ENCODE results near the gene DDI2. TPM values are rescaled to one million over a fixed set of nuclear protein-coding genes. Genes with fewer than 3 reads are reported as not detected.

The DDI2 gene
- polyA plus RNA-seq, 4 donors, result 13.4 to 26.2 (median 20.6) TPM

DNA sequence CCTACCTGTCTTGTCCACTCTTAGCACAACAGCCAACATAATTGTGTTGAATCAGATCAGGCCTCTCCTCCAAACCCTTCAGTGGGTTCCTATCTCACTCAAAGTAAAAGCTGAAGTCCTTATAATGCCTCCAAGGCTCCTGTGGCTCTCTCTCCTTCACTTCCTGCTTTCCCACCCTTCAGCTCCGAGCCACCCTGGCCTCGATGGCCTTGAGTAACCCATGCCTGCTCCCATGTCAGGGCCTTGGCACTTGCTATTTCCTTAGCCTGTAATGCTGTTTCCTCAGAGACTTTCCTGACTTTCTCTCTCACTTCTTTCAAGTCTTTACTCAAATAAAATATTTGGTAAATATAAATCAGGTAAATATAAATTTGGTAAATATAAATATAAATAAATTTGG is 58.8 kb downstream of the DDI2 start:
- no peak for DNase-seq (ENCODE audit: low read depth in 4 of 4, low spot score in 2 of 4)

DNA sequence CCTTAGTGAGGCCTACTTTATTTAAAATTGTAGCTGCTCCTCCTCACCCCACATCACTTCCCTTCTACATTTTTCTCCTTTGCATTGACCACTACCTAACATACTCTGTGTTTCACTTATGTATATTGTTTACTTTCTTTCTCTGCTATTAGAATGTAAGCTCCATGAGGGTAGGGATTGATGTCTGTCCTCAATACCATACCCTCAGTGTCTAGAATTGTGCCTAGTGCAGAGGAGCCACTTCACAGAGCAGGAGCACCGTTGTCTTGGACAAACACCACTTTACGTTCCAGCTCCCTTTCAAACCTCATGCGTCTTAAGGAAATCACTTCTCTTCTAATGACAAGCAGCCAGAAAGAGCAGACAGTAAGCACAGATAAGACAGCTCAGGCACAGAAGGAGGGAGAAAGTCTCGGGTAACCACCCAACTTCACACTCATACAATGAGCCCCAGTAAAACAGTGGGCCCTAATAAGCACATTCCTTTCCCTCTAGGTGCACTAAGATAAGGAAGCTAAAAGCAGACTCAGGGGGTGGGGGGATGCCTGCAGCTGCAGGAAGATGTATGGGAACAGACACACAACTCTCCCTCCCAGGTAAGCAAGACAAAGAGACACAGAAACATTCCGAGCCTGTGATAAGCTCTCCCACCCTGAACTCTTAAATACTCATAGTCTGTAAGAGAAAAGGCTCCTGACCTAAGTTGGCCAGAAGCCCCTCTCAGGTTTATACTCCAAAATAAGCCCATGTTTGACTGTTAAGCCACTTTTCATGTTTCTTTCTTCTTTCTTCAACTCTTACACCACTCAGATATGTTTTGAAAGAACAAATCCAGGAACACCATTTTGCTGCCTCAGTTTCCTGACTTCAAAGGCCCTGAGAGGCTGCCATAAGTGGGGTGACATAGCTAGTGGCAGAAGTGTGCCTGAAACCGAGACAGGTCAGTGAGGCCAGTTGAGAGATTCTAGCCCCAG is 59.7 kb downstream of the DDI2 start:
- no peak for DNase-seq (ENCODE audit: low read depth in 4 of 4, low spot score in 2 of 4)

DNA sequence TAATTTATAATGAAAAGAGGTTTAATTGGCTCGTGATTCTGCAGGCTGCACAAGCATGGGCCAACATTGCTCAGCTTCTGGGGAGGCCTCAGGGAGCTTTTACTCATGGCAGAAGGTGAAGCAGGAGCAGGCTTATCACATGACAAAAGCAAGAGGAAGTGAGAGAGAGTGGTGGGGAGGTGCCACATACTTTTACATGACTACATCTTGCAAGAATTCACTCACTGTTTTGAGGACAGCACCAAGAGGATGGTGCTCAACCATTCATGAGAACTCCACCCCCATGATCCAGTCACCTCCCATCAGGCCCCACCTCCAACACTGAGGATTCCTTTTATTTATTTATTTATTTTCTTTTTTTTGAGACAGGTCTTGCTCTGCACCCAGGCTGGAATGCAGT is 61.3 kb downstream of the DDI2 start:
- DNase-seq (ENCODE audit: low read depth in 4 of 4, low spot score in 2 of 4), result no peak

DNA sequence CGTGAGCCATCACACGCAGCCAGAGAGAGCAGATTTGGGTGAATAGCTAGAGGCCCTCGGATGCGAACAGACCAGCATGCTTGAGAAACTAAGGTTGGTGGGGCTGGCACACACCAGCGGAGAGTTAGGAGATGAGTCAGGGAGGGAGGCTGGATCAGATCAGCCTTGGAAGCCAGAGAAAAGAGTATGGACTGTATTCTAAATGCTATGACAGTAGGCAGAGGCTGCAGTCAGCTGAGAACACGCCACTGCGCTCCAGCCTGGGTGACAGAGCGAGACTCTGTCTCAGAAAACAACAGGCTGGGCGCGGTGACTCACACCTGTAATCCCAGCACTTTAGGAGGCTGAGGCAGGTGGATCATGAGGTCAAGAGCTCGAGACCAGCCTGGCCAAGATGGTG is 62.9 kb downstream of the DDI2 start:
- no peak for DNase-seq (ENCODE audit: low read depth in 4 of 4, low spot score in 2 of 4)

DNA sequence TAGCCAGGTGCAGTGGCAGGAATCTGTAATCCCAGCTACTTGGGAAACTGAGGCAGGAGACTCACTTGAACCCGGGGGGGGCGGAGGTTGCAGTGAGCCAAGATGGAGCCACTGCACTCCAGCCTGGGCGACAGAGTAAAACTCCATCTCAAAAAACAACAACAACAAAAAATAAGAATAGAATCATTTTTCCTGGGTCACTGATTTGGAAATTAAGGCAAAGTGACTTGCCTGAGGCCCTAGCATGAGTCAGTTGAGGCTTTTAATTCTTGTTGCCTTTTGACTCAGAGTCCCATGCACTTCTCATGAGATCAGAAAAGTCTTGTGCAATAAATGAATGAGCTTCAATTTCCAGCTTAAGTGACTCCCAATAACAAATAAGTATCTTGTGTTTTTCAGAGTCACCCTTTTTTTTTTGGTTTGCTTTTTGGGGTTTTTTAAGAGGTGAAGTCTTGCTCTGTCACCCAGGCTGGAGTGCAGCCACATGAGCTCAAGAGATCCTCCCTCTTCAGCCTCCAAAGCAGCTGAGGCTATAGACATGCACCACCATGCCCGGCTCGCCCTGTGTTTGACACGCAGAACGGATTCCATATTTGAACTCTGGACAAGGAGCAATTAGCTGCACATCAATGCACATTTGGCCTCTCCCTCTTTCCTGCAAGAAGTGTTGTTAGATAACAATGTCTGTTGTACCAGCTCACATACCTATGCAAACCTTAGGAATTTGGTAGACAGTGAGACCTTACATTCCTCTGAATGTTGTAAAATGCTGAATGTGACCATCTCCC is 63.5 kb downstream of the DDI2 start:
- no peak for DNase-seq (ENCODE audit: low read depth in 4 of 4, low spot score in 2 of 4)

DNA sequence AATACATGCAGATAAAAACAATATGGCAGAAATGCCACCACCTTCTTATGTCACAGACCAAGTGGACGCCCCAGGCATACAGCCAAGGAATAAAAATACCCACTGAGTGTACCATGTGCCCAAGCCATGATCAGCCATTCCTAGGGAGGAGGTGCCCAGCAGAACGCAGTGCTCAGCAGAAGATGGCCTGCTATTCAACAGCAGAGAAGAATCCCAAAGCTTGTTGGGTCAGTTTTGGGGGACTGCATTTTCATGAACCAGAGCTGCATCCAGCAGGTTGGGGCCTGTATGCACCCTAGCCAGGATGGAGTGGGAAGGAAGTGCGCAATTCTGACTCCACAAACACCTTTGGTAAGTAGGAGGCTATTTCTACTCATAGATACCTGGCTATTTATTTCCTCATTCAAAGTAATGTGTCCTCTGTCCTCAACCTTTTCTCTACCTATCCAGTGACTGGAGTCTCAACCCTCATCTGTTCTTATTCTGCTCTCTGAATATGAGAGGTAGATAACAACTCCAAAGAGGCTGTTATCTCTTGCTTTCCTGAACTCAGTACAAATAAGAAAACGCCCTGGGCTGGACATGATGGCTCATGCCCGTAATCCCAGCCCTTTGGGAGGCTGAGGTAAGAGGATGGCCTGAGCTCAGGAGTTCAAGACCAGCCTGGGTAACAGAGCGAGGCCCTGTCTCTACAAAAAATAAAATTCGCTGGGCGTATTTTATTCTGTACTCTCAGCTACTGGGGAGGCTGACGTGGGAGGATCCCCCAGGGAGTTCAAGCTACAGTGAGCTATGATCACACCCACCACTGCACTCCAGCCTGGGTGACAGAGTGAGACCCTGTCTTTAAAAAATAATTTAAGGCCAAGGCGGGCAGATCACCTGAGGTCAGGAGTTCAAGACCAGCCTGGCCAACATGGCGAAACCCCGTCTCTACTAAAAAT is 64.4 kb downstream of the DDI2 start:
- no peak for DNase-seq (ENCODE audit: low read depth in 4 of 4, low spot score in 2 of 4)

DNA sequence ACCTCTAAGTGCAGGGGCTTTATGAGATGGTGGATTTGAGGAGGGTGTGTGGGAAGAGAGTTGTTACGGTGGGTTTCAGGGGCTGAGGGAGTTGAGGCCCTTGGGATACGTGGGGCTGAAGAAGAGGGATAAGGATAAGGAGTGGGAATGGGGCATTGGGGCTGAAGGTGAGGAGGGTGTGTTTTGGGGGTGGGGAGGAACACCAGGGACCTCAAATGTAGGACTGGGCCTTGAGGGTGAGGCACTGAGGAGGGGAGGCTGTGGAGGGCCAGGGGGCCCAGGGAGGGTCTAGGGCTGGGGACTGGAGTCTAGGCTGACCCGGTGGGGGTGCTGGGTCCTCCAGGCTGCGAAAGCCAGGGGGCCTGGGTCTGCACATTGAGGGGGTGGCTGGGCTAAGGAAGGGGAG is 65.7 kb downstream of the DDI2 start:
- no peak for DNase-seq (ENCODE audit: low read depth in 4 of 4, low spot score in 2 of 4)

DNA sequence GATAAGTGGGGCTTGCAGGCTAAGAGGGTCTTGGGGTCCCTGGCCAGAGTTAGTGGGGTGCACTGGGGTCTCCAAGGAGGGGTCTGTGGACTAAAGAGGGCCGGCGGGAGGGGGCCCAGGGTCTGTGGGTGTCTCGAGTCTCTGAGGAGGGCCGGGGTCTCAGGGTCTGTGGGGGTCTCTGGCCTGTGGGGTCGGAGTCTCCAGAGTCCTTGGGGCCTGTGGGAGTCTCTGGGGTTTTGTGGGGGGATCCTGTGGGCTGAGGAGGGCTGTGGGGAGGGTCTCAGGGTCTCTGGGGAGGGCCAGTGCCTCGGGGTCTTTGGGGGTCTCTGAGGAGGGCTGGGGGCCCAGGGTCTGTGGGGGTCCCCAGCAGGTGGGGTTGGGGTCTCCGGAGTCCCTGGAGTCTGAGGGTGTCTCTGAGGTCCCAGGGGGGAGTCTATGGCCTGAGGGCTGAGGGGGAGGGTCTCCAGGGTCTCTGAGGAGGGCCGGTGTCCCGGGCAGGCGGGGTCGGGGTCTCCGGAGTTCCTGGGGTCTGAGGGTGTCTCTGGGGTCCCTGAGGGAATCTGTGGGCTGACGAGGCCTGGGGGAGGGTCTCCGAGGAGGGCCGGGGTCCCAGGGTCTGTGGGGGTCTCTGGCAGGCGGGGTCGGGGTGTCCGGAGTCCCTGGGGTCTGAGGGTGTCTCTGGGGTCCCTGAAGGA is 66.2 kb downstream of the DDI2 start:
- DNase-seq (ENCODE audit: low read depth in 4 of 4, low spot score in 2 of 4), result no peak

DNA sequence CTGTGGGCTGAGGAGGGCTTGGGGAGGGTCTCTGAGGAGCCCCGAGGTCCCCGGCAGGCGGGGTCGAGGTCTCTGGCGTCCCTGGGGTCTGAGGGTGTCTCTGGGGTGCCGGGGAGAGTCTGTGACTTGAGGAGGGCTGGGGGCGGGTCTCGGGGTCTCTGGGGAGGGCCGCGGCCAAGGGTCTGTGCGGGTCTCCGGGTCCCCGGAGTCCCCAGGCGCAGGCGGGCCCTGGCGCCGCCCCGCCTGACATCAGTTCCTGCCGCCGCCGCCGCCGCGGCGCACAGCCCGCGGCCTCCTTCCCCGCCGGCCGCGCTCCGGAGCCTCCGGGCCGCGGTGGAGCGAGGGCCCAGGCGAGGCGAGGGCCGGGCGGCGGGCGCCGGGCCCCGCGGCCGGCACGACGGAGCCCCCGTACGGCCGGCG is 66.8 kb downstream of the DDI2 start, which contains the start of gene PLEKHM2:
TSS of gene PLEKHM2 (plus strand) at position 279 of the 420 bp plus-strand sequence. CDS start 239 bp downstream, outside the sequence.
- peak in 1 of 4 donors; percentile 24 for DNase-seq (ENCODE audit: low read depth in 4 of 4, low spot score in 2 of 4)

DNA sequence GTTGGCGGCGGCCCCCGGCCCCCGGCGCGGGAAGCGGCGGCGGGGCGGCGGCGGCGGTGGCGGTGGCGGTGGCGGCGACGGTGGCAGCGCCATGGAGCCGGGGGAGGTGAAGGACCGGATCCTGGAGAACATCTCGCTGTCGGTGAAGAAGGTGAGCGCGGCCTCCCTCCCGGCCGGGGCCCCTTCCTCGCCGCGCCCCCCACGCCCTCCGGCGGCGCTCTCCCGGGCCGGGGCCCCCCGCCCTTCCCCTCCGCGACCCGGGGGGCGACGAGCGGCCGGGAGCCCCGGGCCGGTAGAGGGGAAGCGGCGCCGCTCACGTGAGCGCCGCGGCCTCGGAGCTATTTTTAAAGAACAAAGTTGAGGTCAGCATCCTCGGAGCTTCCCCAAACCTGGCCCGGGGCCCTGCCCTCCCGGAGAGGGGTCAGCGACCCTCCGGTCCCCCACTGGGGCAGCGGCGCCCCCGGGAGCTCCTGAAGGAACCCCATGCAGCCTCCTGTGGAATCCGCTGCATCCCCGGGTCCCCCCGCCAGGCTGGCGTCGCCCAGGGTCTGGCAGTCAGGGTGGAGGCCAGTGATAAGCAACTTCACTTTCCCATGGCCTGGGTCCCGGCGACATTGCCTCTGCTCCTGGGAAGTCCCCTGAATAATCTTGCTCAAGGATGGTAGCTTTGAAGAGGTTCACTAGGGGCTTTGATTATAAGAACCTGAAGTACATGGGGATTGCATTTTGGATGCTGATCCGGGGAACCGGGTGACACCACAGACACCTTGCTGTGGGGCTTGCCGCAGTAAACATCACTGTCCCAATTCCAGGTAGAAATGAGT is 67.4 kb downstream of the DDI2 start:
- peak in 1 of 4 donors; percentile 15 for DNase-seq (ENCODE audit: low read depth in 4 of 4, low spot score in 2 of 4)

DNA sequence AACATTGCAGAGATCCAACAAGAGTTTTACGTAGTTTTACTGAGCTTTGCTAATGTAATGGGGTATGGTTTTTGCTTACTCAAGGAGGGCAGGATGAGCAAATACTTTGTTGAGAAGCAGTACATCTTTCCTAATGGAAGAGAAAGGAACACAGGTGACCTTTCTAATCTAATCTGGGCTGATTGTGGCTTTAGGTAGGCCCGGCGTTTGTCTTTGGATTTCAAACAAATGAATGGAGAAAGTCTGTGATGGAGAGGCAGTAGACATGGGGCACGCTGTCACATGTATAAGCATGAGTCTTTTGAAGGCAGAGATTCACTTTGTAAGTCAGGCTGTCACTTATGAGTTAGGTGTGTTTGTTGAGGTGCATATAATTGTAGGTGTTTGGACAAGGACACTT is 68.6 kb downstream of the DDI2 start:
- DNase-seq (ENCODE audit: low read depth in 4 of 4, low spot score in 2 of 4), result no peak

DNA sequence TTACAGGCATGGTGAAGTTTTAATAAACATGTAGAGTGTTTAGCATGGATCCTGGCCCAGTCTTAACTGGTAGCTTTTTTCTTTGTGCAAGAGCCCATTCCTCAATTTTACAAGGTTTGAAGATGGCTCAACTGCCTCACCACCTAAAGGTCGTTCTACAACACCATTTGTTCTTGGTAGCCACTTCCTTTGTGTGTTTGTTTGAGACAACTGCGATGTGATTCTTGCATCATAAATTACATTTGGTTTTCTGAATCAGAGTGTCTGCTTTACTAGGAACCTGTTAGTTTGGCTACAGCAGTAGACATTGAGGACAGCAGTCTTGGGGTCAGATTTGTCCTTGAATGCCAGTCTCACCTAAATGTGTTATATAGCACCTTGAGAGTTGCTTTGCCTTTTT is 70.2 kb downstream of the DDI2 start:
- no peak for DNase-seq (ENCODE audit: low read depth in 4 of 4, low spot score in 2 of 4)

DNA sequence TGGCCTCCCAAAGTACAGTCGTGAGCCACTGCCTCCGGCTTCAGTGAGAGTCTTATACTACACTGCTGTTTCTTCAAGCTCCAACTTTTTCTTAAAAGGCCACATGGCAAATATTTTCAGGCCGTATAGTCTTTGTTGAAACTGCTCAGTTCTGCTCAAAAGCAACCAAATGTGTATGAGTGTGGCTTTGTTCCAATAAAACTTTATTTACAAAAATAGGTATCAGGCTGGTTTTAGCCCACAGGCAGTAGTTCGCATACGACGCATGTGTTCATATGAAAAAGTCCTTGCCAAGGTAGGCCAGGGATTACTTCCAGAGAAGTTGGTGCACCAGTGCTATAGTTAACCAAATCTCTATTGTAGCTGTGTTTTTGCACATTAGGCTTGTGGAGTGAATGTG is 73.1 kb downstream of the DDI2 start:
- no peak for DNase-seq (ENCODE audit: low read depth in 4 of 4, low spot score in 2 of 4)

DNA sequence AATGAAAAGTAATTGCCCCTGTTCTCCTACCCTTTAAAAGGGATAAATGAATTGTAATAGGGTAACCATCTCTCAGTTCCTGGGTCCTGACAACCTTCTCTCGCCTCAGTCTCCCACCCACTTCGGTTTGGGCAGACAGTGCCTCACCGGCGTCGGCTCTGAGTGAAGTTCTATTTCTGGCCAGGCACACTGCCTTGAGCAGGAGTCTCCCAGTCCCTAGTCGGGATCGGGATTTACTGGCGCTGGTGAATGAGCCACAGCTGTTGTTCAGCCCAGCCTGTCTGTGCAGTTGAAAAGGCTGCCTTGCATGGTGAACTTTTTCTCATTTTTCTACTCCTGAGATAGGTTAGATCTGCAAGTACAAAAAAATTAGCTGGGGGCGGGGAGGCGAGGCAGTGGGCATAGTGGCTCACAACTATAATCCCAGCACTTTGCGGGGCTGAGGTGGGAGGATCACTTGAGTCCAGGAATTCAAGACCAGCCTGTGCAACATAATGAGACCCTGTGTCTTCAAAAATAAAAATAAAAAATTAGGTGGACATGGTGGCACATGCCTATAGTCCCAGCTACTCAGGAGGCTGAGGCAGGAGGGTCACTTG is 74.3 kb downstream of the DDI2 start:
- no peak for DNase-seq (ENCODE audit: low read depth in 4 of 4, low spot score in 2 of 4)

DNA sequence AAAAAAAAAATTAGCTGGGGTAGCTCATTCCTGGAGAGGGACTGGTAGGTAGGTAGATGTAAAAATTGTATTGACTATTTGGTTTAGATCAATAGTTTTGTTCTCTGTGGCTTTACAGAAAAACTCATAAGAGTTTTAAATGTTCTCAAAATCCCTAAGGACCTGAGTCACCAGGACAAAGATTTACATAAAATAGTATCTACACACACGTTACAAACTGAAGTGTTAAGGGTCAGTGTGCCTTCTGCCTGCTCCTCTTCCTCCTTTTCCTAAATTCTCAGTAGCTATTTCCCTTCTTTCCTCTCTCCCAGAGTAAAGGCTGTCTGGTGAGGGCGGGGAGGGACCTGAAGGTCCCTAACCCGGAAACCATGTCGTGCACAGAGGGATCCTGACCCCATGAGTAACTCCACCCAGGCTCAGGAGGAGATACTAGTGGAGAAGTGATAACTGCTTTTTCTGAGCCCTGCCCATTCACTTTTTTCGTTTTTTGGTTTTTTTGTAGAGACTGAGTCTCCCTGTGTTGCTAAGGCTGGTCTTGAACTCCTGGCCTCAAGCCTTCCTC is 74.9 kb downstream of the DDI2 start:
- DNase-seq (ENCODE audit: low read depth in 4 of 4, low spot score in 2 of 4), result no peak

DNA sequence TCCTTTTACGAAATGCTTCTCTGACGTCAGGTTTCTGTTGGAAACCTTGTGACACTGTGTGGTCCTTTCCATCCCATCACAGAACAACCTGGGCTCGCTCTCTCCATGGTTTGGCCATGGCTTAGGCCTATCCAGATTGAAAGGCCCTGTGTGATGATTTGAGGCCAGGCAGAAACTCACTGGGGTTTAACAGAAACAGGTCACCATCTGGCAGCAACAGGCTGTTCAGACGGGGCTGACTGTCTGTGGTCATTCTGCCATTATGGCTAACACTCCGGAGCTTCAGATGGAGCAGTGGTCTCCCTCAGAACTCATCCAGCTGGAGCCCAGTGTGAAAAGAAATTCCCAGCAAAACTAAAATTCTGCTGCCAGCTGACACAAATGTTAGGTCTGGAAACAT is 76.1 kb downstream of the DDI2 start:
- DNase-seq (ENCODE audit: low read depth in 4 of 4, low spot score in 2 of 4), result no peak

DNA sequence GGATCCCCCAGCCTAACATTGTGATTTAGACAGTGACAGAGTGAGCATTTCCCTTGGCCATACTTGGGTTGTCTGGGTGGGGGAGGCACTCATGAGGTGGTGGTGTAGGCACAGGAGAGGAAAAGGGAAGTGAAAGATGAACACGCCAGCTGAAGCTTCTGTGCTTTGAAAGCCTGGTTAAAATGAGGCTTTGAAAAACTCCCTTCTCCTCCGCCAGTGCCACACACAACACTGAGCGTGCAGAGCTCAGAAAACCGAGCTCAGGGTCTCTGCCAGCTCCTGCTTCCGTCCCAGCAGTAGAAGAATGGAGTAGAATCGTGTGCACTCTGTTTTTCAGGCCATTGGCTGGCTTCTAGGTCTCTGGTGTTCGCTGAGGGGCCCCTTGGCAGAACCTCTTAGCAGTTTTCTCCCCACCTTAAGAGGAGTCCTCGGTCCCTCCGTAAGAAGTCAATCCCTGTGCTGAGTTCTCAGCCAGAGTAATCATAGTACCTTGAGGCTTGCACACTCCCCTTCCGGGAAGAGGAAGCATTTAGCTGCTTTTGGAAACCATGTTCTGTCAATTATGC is 79.8 kb downstream of the DDI2 start:
- no peak for DNase-seq (ENCODE audit: low read depth in 4 of 4, low spot score in 2 of 4)

DNA sequence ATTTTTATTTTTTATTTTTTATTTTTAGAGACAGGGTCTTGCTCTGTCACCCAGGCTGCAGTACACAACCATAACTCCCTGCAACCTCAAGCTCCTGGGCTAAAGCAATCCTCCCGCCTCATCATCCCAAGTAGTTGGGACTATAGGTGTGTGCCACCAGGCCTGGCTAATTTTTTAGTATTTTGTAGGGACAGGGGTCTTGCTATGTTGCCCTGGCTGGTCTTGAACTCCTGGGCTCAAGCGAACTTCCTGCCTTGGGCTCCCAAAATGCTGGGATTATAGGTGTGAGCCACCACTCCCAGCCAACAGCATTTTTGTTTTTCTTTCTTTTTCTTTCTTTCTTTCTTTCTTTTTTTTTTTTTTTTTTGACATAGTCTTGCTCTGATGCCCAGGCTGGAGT is 80.9 kb downstream of the DDI2 start:
- DNase-seq (ENCODE audit: low read depth in 4 of 4, low spot score in 2 of 4), result no peak
